K562 (cell line): ENCODE measurements around the gene FKBP2. TPM values are rescaled to one million over a fixed set of nuclear protein-coding genes. Genes with fewer than 3 reads are reported as not detected.
A peak's percentile ranks its signal among the peaks of the same experiment; 100 is the strongest.

ENCODE experiments used
- BDP1 ChIP-seq: IDR thresholded peaks from 3 replicates; pipeline ENCODE4 v1.6.1; 2011; ENCODE audit not compliant: insufficient read length, insufficient read depth
- CBX5 ChIP-seq: IDR thresholded peaks from 2 replicates; pipeline ENCODE4 v1.6.1; 2014; ENCODE audit warnings: low read depth, borderline replicate concordance
- EP300 ChIP-seq: IDR thresholded peaks from 2 replicates; pipeline ENCODE4 v1.6.1; 2012; ENCODE audit warnings: low read length, improper control_type of control experiment
- KLF13 ChIP-seq: fragments of 450-650 bp; IDR thresholded peaks from 2 replicates; pipeline ENCODE4 v1.6.1; 2016; ENCODE audit warnings: missing genetic modification characterization, low read depth, mild to moderate bottlenecking, missing compliant biosample characterization, moderate library complexity, borderline replicate concordance
- LARP7 ChIP-seq: fragments of 450-650 bp; IDR thresholded peaks from 2 replicates; pipeline ENCODE4 v1.6.1; 2016
- MBD1 ChIP-seq: fragments of 250-450 bp; sonication (Bioruptor Pico); IDR thresholded peaks from 2 replicates; pipeline ENCODE4 v1.8.0; 2022; ENCODE audit warnings: inconsistent platforms
- MXI1 ChIP-seq: IDR thresholded peaks from 2 replicates; pipeline ENCODE4 v1.6.1; 2011; ENCODE audit warnings: low read depth, mild to moderate bottlenecking, improper control_type of control experiment, low read length
- NCOA1 ChIP-seq: fragments of 450-650 bp; IDR thresholded peaks from 2 replicates; pipeline ENCODE4 v1.6.1; 2016; ENCODE audit warnings: low read depth
- NFE2 ChIP-seq: IDR thresholded peaks from 2 replicates; pipeline ENCODE4 v1.6.1; 2014; ENCODE audit warnings: antibody characterized with exemption, low read depth
- NFYB ChIP-seq: IDR thresholded peaks from 2 replicates; pipeline ENCODE4 v1.6.1; 2011; ENCODE audit warnings: mild to moderate bottlenecking, moderate library complexity; ENCODE audit not compliant: insufficient read length; ENCODE audit errors: extremely low read depth
- NR2C2 ChIP-seq, 2 experiments: fragments of 200-800 bp in 1 of 2; sonication (Bioruptor generic) in 1 of 2; sonication (generic) in 1 of 2; formaldehyde crosslinking in 1 of 2; IDR thresholded peaks; 2 replicates each; pipeline versions ENCODE4 v1.6.1 to v1.8.0; 2016 to 2022; ENCODE audit warnings: mild to moderate bottlenecking in 1 of 2, missing compliant biosample characterization in 1 of 2, missing genetic modification characterization in 1 of 2, missing genetic modification reagents in 1 of 2
- PCBP2 ChIP-seq: fragments of 200-400 bp; formaldehyde crosslinking; IDR thresholded peaks from 2 replicates; pipeline ENCODE4 v1.6.1; 2018; ENCODE audit warnings: low read length, low read depth, mild to moderate bottlenecking, moderate library complexity; ENCODE audit not compliant: poor library complexity, severe bottlenecking
- RBM17 ChIP-seq: fragments of 200-400 bp; formaldehyde crosslinking; IDR thresholded peaks from 2 replicates; pipeline ENCODE4 v1.6.1; 2017; ENCODE audit warnings: low read depth, mild to moderate bottlenecking, low read length, borderline replicate concordance
- RBM25 ChIP-seq: fragments of 200-400 bp; formaldehyde crosslinking; IDR thresholded peaks from 2 replicates; pipeline ENCODE4 v1.6.1; 2018; ENCODE audit warnings: low read length, low read depth, moderate library complexity; ENCODE audit not compliant: severe bottlenecking
- RBM34 ChIP-seq: fragments of 200-400 bp; formaldehyde crosslinking; IDR thresholded peaks from 2 replicates; pipeline ENCODE4 v1.6.1; 2018; ENCODE audit warnings: low read length, borderline replicate concordance; ENCODE audit not compliant: insufficient read depth
- SNRNP70 ChIP-seq: fragments of 200-400 bp; formaldehyde crosslinking; optimal IDR thresholded peaks from 2 replicates; pipeline ENCODE3; 2017; ENCODE audit warnings: low read depth, low read length
- TARDBP ChIP-seq: fragments of 450-650 bp; IDR thresholded peaks from 2 replicates; pipeline ENCODE4 v1.6.1; 2016
- TCF15 ChIP-seq: fragments of 250-450 bp; sonication (Bioruptor Pico); IDR thresholded peaks from 2 replicates; pipeline ENCODE4 v1.8.0; 2022; ENCODE audit warnings: moderate library complexity, mild to moderate bottlenecking, inconsistent platforms
- TEAD2 ChIP-seq: fragments of 450-650 bp; IDR thresholded peaks from 2 replicates; pipeline ENCODE4 v1.6.1; 2016; ENCODE audit warnings: missing genetic modification characterization, control low read depth, missing compliant biosample characterization
- TFE3 ChIP-seq: fragments of 450-650 bp; formaldehyde crosslinking; IDR thresholded peaks from 2 replicates; pipeline ENCODE4 v1.4.0; 2020; ENCODE audit warnings: mild to moderate bottlenecking, mixed read lengths
- ZBTB34 ChIP-seq: fragments of 250-450 bp; sonication (Bioruptor Pico); IDR thresholded peaks from 2 replicates; pipeline ENCODE4 v1.8.0; 2021; ENCODE audit warnings: mild to moderate bottlenecking, moderate library complexity
- ZFP30 ChIP-seq: fragments of 250-450 bp; sonication (Bioruptor Pico); IDR thresholded peaks from 2 replicates; pipeline ENCODE4 v1.8.0; 2022; ENCODE audit warnings: moderate library complexity, mild to moderate bottlenecking, inconsistent platforms, borderline replicate concordance
- ZNF121 ChIP-seq: sonication (generic); formaldehyde crosslinking; conservative IDR thresholded peaks from 2 replicates; pipeline ENCODE4 v1.8.0; 2022; ENCODE audit warnings: missing genetic modification reagents
- ZNF583 ChIP-seq: fragments of 250-450 bp; sonication (Bioruptor Pico); IDR thresholded peaks from 2 replicates; pipeline ENCODE4 v1.4.0; 2020
- polyA plus RNA-seq, 8 experiments: library from polyadenylated mRNA; depleted of rRNA in 4 of 8; stranded (reverse) in 5 of 8; unstranded in 3 of 8; fragments of >200 nt; fragmentation: Nextera tagmentation in 2 of 8; fragmentation: Illumina TruSeq in 1 of 8; extraction: Ambion mirVana in 2 of 8; extraction: Trizol in 1 of 8; gene quantifications; 2 replicates each; pipeline versions ENCODE4 v1.2.1 to v1.2.3, GENCODE V29; 2011 to 2014; ENCODE audit warnings: inconsistent platforms in 1 of 8, missing spikeins in 1 of 8
- total RNA-seq, 7 experiments: library from RNA; depleted of rRNA in 6 of 7; stranded (reverse); fragments of >200 nt in 6 of 7; fragmentation: Illumina TruSeq in 2 of 7; extraction: Trizol in 2 of 7; gene quantifications; 2 replicates each; pipeline versions ENCODE4 v1.2.1 to v1.2.3, GENCODE V29; 2011 to 2021; ENCODE audit warnings: low replicate concordance in 1 of 7

The FKBP2 gene
- total and polyA plus RNA-seq, 9 of the 15 experiments (the other 6 are each of a cell fraction or from before 2014, with no cell fraction given): 3.5 to 151 (median 58.1) TPM

- TF ChIP-seq RBM34: no peak
- TF ChIP-seq TFE3 (CRISPR knock-in tag): peak; percentile 9; the same call in 1 of the 2 replicates
- no peak for TF ChIP-seq ZNF121 (CRISPR knock-in tag)
- TF ChIP-seq NFE2: no peak
- no peak for TF ChIP-seq KLF13
- TF ChIP-seq BDP1: no peak
- TF ChIP-seq MXI1: 0 out of 2 replicates have a peak, but pooled peaks have one; percentile 4
- TF ChIP-seq TEAD2: no peak
- no peak for TF ChIP-seq MBD1
- no peak for TF ChIP-seq ZBTB34 (CRISPR knock-in tag)
- TF ChIP-seq LARP7: no peak
- peak; percentile 21; the same call in 1 of the 2 replicates for TF ChIP-seq EP300
- TF ChIP-seq RBM25: peak; percentile 79
- no peak for TF ChIP-seq ZFP30 (CRISPR knock-in tag)
- TF ChIP-seq NR2C2 (CRISPR knock-in tag; IDR thresholded peaks at IDR 0.05): no peak
- peak; percentile 94 for TF ChIP-seq NR2C2 (tag; IDR thresholded peaks at IDR 0.05)
- no peak for TF ChIP-seq RBM17
- peak; percentile 26 for TF ChIP-seq NFYB
- TF ChIP-seq SNRNP70: no peak
- TF ChIP-seq ZNF583 (CRISPR knock-in tag): no peak; the same call in 1 of the 2 replicates
- no peak for TF ChIP-seq TCF15 (CRISPR knock-in tag)
- TF ChIP-seq NCOA1: peak; percentile 51; the same call in 1 of the 2 replicates
- TF ChIP-seq CBX5: no peak
- TF ChIP-seq TARDBP: no peak; the same call in 1 of the 2 replicates
- no peak for TF ChIP-seq PCBP2
Measured at GRCh38 chr11:64240435-64241240, at the start of gene FKBP2 (continued).
